PFSK-1 (cell line): ENCODE data around the gene ZNF212.

ENCODE experiments used
- FOXP2 ChIP-seq: optimal IDR thresholded peaks from 2 replicates; pipeline ENCODE3; 2011; ENCODE audit warnings: borderline replicate concordance, control low read depth, inconsistent platforms; ENCODE audit not compliant: insufficient read depth; ENCODE audit errors: extremely low read length, extremely low read depth
- POLR2AphosphoS5 ChIP-seq: IDR thresholded peaks from 2 replicates; pipeline ENCODE4 v1.6.1; 2012; ENCODE audit warnings: low read depth, mild to moderate bottlenecking, control low read depth, low read length, moderate library complexity
- REST ChIP-seq, 2 experiments: IDR thresholded peaks; 2 replicates each; pipeline versions ENCODE4 v1.6.1 to v1.8.0; 2011 to 2012; ENCODE audit warnings: low read depth in 2 of 2, low read length in 2 of 2, control low read depth in 1 of 2, inconsistent platforms in 1 of 2, mild to moderate bottlenecking in 1 of 2, moderate library complexity in 1 of 2; ENCODE audit not compliant: insufficient read depth in 1 of 2
- SIN3A ChIP-seq: IDR thresholded peaks from 2 replicates; pipeline ENCODE4 v1.6.1; 2012; ENCODE audit warnings: mild to moderate bottlenecking, low read length, moderate library complexity, borderline replicate concordance; ENCODE audit not compliant: insufficient read depth
- TAF1 ChIP-seq: IDR thresholded peaks from 2 replicates; pipeline ENCODE4 v1.6.1; 2012; ENCODE audit warnings: low read length, control low read depth, borderline replicate concordance; ENCODE audit not compliant: insufficient read depth

The ZNF212 gene

GRCh38 chr7:149225656-149226055, 13.8 kb upstream of the ZNF212 start:
- TF ChIP-seq FOXP2, result no peak
- no peak for TF ChIP-seq TAF1
- no peak for TF ChIP-seq POLR2AphosphoS5
- no peak for TF ChIP-seq REST (IDR thresholded peaks at IDR 0.05; ENCODE audit: insufficient read depth in 1 of 2, low read depth in 2 of 2, low read length in 2 of 2)
- TF ChIP-seq SIN3A, result no peak

DNA sequence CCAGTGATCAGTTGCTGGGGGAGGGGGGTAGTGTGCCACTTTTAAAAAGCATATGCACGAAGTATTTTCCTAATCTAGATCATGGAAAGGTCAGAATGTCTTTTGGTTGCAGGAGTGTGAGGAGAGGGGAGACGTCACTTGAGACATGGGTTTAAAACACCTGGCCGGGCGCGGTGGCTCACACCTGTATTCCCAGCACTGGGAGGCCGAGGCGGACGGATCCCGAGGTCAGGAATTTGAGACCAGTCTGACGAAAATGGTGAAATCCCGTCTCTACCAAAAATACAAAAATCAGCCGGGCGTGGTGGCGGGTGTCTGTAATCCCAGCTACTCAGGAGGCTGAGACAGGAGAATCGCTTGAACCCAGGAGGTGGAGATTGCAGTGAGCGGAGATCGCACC, 13.1 kb upstream of the ZNF212 start:
- 0 out of 2 replicates have a peak, but pooled peaks have one; percentile 12 for TF ChIP-seq POLR2AphosphoS5

- no peak for TF ChIP-seq SIN3A
- 0 out of 2 replicates have a peak, but pooled peaks have one; percentile 19 for TF ChIP-seq POLR2AphosphoS5
Measured at GRCh38 chr7:149226840-149227494, 12.5 kb upstream of the ZNF212 start.

GRCh38 chr7:149228831-149229471, 10.5 kb upstream of the ZNF212 start:
- TF ChIP-seq SIN3A, result no peak
- TF ChIP-seq POLR2AphosphoS5, result no peak; the same call in 1 of the 2 replicates
- no peak for TF ChIP-seq TAF1
- no peak for TF ChIP-seq REST (IDR thresholded peaks at IDR 0.05; ENCODE audit: insufficient read depth in 1 of 2, low read depth in 2 of 2, low read length in 2 of 2)
- TF ChIP-seq FOXP2, result no peak

DNA sequence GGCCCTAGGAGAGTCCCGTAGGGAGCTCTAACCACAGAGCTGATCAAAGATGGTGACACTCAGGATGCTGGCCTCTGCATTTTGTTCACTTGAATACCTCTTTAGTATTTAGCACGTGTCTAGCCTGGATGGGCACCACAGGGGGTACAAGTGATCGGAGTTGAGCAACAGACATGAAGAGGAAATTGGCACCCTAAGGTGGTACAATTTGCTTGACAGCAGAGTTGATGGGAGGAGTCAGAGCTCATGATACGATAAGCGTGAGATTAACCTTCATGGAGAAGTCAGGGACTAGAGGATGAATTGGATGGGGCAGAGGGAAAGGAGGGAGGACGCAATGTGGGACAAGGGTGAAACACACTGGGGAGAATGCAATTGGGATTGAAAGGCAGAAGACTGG, 9.9 kb upstream of the ZNF212 start:
- TF ChIP-seq SIN3A, result no peak
- TF ChIP-seq FOXP2, result no peak
- TF ChIP-seq TAF1, result no peak
- TF ChIP-seq REST (IDR thresholded peaks at IDR 0.05; ENCODE audit: insufficient read depth in 1 of 2, low read depth in 2 of 2, low read length in 2 of 2), result no peak
- TF ChIP-seq POLR2AphosphoS5, result no peak

DNA sequence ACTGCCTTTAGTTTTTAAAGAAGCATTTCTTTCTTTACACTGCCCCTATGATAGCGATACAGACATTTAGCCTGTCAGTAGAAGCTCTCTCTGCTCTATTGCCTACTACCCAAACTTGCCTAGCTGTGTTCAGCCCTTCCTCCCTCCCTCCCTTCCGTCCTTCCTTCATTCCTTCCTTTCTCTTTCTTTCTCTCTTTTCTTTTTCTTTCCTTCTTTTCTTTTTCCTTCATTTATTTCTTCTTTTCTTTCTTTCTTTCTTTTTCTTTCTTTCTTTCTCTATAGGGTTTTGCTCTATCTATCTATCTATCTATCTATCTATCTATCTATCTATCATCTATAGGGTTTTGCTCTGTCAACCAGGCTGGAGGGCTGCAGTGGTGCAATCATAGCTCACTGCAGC, 7.1 kb upstream of the ZNF212 start:
- TF ChIP-seq POLR2AphosphoS5 (no peak), SIN3A (no peak), TAF1 (no peak), REST (IDR thresholded peaks at IDR 0.05; ENCODE audit: insufficient read depth in 1 of 2, low read depth in 2 of 2, low read length in 2 of 2) (no peak), FOXP2 (no peak)
